Measurements from ENCODE around the gene DNAJB8. TPM values are rescaled to one million over a fixed set of nuclear protein-coding genes. Genes with fewer than 3 reads are reported as not detected.

Gene DNAJB8
- polyA plus RNA-seq, 2 of the 4 experiments (the other 2 are of a cell fraction), result not detected

DNA sequence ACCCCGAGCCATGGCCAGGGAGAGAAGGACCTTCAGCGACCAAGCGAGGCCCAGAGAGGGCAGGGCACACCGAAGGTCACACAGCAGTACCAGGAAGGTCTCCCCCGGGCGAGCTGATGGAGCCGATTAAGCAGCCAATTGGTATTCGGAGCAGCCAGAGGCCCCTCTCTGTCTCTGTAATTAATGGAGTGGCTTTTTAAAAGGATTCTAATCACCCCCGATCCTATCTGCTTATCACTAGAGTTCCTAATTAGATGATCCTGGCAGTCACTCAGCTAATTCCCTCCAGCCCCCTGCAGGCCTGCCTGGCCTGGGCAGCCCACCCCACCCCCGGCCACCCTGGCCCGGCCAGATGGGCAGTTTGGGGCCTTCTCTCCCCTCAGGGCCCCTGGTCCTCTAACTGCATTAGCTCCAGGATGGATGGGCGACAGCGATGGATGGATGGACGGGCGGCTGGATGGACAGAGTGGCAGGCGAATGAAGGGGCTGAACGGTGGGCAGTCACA is 1.6 kb upstream of the DNAJB8 start:
- DNase-seq (ENCODE audit: low read depth in 1 of 2, low spot score in 1 of 2), result no peak
- TF ChIP-seq, protein P1, sequence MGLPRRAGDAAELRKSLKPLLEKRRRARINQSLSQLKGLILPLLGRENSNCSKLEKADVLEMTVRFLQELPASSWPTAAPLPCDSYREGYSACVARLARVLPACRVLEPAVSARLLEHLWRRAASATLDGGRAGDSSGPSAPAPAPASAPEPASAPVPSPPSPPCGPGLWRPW (IDR thresholded peaks at IDR 0.05), result no peak
- TF ChIP-seq JUNB (IDR thresholded peaks at IDR 0.05), result no peak
- TF ChIP-seq CHD4 (IDR thresholded peaks at IDR 0.05; ENCODE audit: borderline replicate concordance), result no peak
- no peak for TF ChIP-seq HDAC2 (IDR thresholded peaks at IDR 0.05)
- TF ChIP-seq, protein P2, sequence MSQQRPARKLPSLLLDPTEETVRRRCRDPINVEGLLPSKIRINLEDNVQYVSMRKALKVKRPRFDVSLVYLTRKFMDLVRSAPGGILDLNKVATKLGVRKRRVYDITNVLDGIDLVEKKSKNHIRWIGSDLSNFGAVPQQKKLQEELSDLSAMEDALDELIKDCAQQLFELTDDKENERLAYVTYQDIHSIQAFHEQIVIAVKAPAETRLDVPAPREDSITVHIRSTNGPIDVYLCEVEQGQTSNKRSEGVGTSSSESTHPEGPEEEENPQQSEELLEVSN (IDR thresholded peaks at IDR 0.05; ENCODE audit: borderline replicate concordance, low read depth), result no peak
- TF ChIP-seq SREBF2 (IDR thresholded peaks at IDR 0.05), result no peak
- TF ChIP-seq, protein P3, sequence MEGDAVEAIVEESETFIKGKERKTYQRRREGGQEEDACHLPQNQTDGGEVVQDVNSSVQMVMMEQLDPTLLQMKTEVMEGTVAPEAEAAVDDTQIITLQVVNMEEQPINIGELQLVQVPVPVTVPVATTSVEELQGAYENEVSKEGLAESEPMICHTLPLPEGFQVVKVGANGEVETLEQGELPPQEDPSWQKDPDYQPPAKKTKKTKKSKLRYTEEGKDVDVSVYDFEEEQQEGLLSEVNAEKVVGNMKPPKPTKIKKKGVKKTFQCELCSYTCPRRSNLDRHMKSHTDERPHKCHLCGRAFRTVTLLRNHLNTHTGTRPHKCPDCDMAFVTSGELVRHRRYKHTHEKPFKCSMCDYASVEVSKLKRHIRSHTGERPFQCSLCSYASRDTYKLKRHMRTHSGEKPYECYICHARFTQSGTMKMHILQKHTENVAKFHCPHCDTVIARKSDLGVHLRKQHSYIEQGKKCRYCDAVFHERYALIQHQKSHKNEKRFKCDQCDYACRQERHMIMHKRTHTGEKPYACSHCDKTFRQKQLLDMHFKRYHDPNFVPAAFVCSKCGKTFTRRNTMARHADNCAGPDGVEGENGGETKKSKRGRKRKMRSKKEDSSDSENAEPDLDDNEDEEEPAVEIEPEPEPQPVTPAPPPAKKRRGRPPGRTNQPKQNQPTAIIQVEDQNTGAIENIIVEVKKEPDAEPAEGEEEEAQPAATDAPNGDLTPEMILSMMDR (IDR thresholded peaks at IDR 0.05), result no peak
- TF ChIP-seq HOXB13 (CRISPR knock-in tag; IDR thresholded peaks at IDR 0.05; ENCODE audit: low read depth), result no peak
- no peak for TF ChIP-seq HEYL (CRISPR knock-in tag; IDR thresholded peaks at IDR 0.05)
- TF ChIP-seq, protein P4, sequence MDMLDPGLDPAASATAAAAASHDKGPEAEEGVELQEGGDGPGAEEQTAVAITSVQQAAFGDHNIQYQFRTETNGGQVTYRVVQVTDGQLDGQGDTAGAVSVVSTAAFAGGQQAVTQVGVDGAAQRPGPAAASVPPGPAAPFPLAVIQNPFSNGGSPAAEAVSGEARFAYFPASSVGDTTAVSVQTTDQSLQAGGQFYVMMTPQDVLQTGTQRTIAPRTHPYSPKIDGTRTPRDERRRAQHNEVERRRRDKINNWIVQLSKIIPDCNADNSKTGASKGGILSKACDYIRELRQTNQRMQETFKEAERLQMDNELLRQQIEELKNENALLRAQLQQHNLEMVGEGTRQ (IDR thresholded peaks at IDR 0.05), result no peak
- TF ChIP-seq POLR2AphosphoS2 (conservative IDR thresholded peaks at IDR 0.05; ENCODE audit: low read length), result no peak
- TF ChIP-seq FOSL2 (IDR thresholded peaks at IDR 0.05), result no peak
- TF ChIP-seq FOSL2 (CRISPR knock-in tag; IDR thresholded peaks at IDR 0.05), result no peak
- no peak for TF ChIP-seq CBX2 (IDR thresholded peaks at IDR 0.05; ENCODE audit: borderline replicate concordance, low read depth)
- TF ChIP-seq, protein P5, sequence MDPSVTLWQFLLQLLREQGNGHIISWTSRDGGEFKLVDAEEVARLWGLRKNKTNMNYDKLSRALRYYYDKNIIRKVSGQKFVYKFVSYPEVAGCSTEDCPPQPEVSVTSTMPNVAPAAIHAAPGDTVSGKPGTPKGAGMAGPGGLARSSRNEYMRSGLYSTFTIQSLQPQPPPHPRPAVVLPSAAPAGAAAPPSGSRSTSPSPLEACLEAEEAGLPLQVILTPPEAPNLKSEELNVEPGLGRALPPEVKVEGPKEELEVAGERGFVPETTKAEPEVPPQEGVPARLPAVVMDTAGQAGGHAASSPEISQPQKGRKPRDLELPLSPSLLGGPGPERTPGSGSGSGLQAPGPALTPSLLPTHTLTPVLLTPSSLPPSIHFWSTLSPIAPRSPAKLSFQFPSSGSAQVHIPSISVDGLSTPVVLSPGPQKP (IDR thresholded peaks at IDR 0.05; ENCODE audit: low read depth, low read length), result no peak
- TF ChIP-seq BHLHE40 (IDR thresholded peaks at IDR 0.05; ENCODE audit: low read depth, low read length), result no peak
- TF ChIP-seq CEBPB (IDR thresholded peaks at IDR 0.05), result no peak
- no peak for TF ChIP-seq TFCP2L1 (CRISPR knock-in tag; IDR thresholded peaks at IDR 0.05)
- ATAC-seq, result no peak
- Histone ChIP-seq H3K4me3 (no peak overlapping the region), H3K9me3 (no peaks in the 10 kb centered on the region), H3K27ac (no peak overlapping the region), H3K4me1 (no peaks in the 10 kb centered on the region), H3K4me2 (no peak overlapping the region)
- WGBS (ENCODE audit: missing lambda C conversion rate), result 75% methylated on average over 12 of the region's 17 CpGs
- FAIRE-seq, result no peak
- ChIA-PET CTCF (no interaction called here), POLR2A (no interaction called here)

DNA sequence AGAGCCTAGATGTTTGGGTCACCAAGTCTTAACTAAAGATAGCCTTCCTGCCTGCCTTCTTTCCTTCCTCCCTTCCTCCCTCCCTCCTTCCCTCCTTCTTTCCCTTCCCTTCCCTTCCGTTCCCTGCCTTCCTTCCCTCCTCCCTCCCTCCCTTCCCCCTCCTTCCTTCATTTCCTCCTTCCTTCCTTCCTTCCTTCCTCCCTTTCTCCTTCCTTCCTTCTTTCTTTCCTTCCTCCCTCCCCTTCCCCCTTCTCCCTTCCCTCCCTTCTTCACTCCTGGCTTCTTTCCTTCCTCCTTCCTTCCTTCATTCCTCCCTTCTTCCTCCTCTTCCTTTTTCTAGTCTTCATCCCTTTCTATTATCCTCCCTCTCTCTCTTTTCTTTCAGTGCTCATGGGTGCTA is 2.0 kb downstream of the DNAJB8 start:
- H3K4me1 ChIP-seq, result no peaks in the 10 kb centered on the region
- POLR2A ChIA-PET, result no interaction called here
- DNase-seq (ENCODE audit: low read depth in 1 of 2, low spot score in 1 of 2) (no peak), ATAC-seq (no peak), FAIRE-seq (no peak)
- H3K9me3 ChIP-seq, result no peaks in the 10 kb centered on the region
- H3K27ac ChIP-seq, result no peak overlapping the region
- no CpG with 5 or more reads among the region's 1 CpG for WGBS (ENCODE audit: missing lambda C conversion rate)
- H3K4me3 ChIP-seq, result no peak overlapping the region
- CTCF ChIA-PET, result no interaction called here
- no peak overlapping the region for H3K4me2 ChIP-seq
- TF ChIP-seq, protein P4 (IDR thresholded peaks at IDR 0.05), result no peak
- no peak for TF ChIP-seq RAD21 (conservative IDR thresholded peaks at IDR 0.05 in 1 of 2, IDR thresholded peaks at IDR 0.05 in 1 of 2)
- TF ChIP-seq EP300 (IDR thresholded peaks at IDR 0.05), result no peak
- TF ChIP-seq TP53 (CRISPR knock-in tag; IDR thresholded peaks at IDR 0.05), result no peak
- no peak for TF ChIP-seq HDAC2 (IDR thresholded peaks at IDR 0.05)
- no peak for TF ChIP-seq CBX8 (IDR thresholded peaks at IDR 0.05)
- no peak for TF ChIP-seq RCOR1 (IDR thresholded peaks at IDR 0.05; ENCODE audit: low read depth, low read length)
- TF ChIP-seq GATA3 (IDR thresholded peaks at IDR 0.05; ENCODE audit: borderline replicate concordance), result no peak
- no peak for TF ChIP-seq SREBF2 (IDR thresholded peaks at IDR 0.05)
- TF ChIP-seq, protein P6, sequence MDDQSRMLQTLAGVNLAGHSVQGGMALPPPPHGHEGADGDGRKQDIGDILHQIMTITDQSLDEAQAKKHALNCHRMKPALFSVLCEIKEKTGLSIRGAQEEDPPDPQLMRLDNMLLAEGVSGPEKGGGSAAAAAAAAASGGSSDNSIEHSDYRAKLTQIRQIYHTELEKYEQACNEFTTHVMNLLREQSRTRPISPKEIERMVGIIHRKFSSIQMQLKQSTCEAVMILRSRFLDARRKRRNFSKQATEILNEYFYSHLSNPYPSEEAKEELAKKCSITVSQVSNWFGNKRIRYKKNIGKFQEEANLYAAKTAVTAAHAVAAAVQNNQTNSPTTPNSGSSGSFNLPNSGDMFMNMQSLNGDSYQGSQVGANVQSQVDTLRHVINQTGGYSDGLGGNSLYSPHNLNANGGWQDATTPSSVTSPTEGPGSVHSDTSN (IDR thresholded peaks at IDR 0.05), result no peak
- TF ChIP-seq ZFP36 (IDR thresholded peaks at IDR 0.05; ENCODE audit: borderline replicate concordance, partially characterized antibody), result no peak
- TF ChIP-seq MAZ (IDR thresholded peaks at IDR 0.05; ENCODE audit: borderline replicate concordance, low read depth, low read length), result no peak
- TF ChIP-seq ZC3H11A (IDR thresholded peaks at IDR 0.05), result no peak
- TF ChIP-seq, protein P2 (IDR thresholded peaks at IDR 0.05; ENCODE audit: borderline replicate concordance, low read depth), result no peak
- TF ChIP-seq ZSCAN20 (CRISPR knock-in tag; IDR thresholded peaks at IDR 0.05), result no peak
- TF ChIP-seq, protein P3 (IDR thresholded peaks at IDR 0.05), result no peak
- no peak for TF ChIP-seq FOSL2 (IDR thresholded peaks at IDR 0.05)
- TF ChIP-seq FOSL2 (CRISPR knock-in tag; IDR thresholded peaks at IDR 0.05), result no peak

All from A549 (cell line).